BJ (cell line): Measurements from ENCODE around the gene ERBB4. TPM values are rescaled to one million over a fixed set of nuclear protein-coding genes. Genes with fewer than 3 reads are reported as not detected.

Experiments used
- CTCF ChIA-PET: fragments of 350-600 bp; formaldehyde crosslinking; extraction: SDS; loops from one replicate; lab custom pipeline; 2021; ENCODE audit warnings: antibody characterized with exemption, inconsistent platforms; lab: Yijun Ruan, JAX
- POLR2A ChIA-PET: fragments of 300-600 bp; sonication (Branson Sonifier 250); formaldehyde crosslinking; extraction: SDS; loops from one replicate; lab custom pipeline; 2021; ENCODE audit warnings: antibody characterized with exemption; lab: Charles Lee
- DNase-seq: peaks from one replicate; pipeline ENCODE4 v3.0.0-alpha.2; 2011; ENCODE audit warnings: low read depth
- H3K27me3 ChIP-seq: 2 replicates; pipeline ENCODE4 v1.6.0; 2011; ENCODE audit warnings: low read length; ENCODE audit not compliant: control insufficient read depth, insufficient read depth
- H3K36me3 ChIP-seq: 2 replicates; pipeline ENCODE4 v1.5.1; 2011; ENCODE audit warnings: low read length; ENCODE audit not compliant: control insufficient read depth, insufficient read depth
- H3K4me3 ChIP-seq: 2 replicates; pipeline ENCODE4 v1.5.1; 2011; ENCODE audit warnings: low read depth, mild to moderate bottlenecking, control low read depth, low read length
- CTCF ChIP-seq: IDR thresholded peaks from 2 replicates; pipeline ENCODE4 v1.5.1; 2011; ENCODE audit warnings: low read depth, mild to moderate bottlenecking, control low read depth, inconsistent platforms, low read length, moderate library complexity; ENCODE audit not compliant: insufficient read depth
- polyA plus RNA-seq: library from polyadenylated mRNA; depleted of rRNA; stranded (reverse); fragments of >200 nt; gene quantifications from 2 replicates; pipeline ENCODE4 v1.2.3, GENCODE V29; 2011

ERBB4 gene
- polyA plus RNA-seq, 1 experiment: not detected

- no peaks in the 10 kb centered on the region for H3K27me3 ChIP-seq
- H3K36me3 ChIP-seq: no peaks in the 10 kb centered on the region
- no peak for DNase-seq
- POLR2A ChIA-PET: no interaction called here
- TF ChIP-seq CTCF: no peak
- H3K4me3 ChIP-seq: no peak overlapping the region
- CTCF ChIA-PET: no interaction called here
Observed at GRCh38 chr2:212156088-212156487, 382.5 kb downstream of the ERBB4 start.

- H3K36me3 ChIP-seq: no peaks in the 10 kb centered on the region
- DNase-seq: no peak
- ChIA-PET CTCF (no interaction called here), POLR2A (no interaction called here)
- no peak for TF ChIP-seq CTCF
- no peak overlapping the region for H3K4me3 ChIP-seq
- H3K27me3 ChIP-seq: no peaks in the 10 kb centered on the region
Observed at GRCh38 chr2:212154477-212154878, 384.1 kb downstream of the ERBB4 start.

- no peak for DNase-seq
- Histone ChIP-seq H3K27me3 (no peaks in the 10 kb centered on the region), H3K36me3 (no peaks in the 10 kb centered on the region), H3K4me3 (no peak overlapping the region)
- POLR2A ChIA-PET: no interaction called here
- CTCF ChIA-PET: no interaction called here
- no peak for TF ChIP-seq CTCF
Observed at GRCh38 chr2:212153923-212154322, 384.7 kb downstream of the ERBB4 start.

- no peak overlapping the region for H3K4me3 ChIP-seq
- ChIA-PET CTCF (no interaction called here), POLR2A (no interaction called here)
- H3K27me3 ChIP-seq: no peaks in the 10 kb centered on the region
- no peak for DNase-seq
- H3K36me3 ChIP-seq: no peaks in the 10 kb centered on the region
- peak; percentile 30 for TF ChIP-seq CTCF
Observed at GRCh38 chr2:212147921-212148513, 390.6 kb downstream of the ERBB4 start.

GRCh38 chr2:212146416-212146815 is 392.2 kb downstream of the ERBB4 start:
- no peak for TF ChIP-seq CTCF
- Histone ChIP-seq H3K27me3 (no peaks in the 10 kb centered on the region), H3K36me3 (no peaks in the 10 kb centered on the region), H3K4me3 (no peak overlapping the region)
- DNase-seq: no peak
- ChIA-PET CTCF (no interaction called here), POLR2A (no interaction called here)
